Measurements from ENCODE around the gene AATK. TPM values are rescaled to one million over a fixed set of nuclear protein-coding genes. Genes with fewer than 3 reads are reported as not detected.

AATK gene

Small RNAs within 50 kb of the gene (microRNA-seq; reads per million reads assigned to microRNA genes)
- not detected for gene MIR1250
- gene MIR3065 = not detected
- gene MIR338 = not detected
- gene MIR657 = not detected
